22Rv1 (cell line): ENCODE results near the gene NFIX.

Experiments used
- ZFX ChIP-seq: fragments of 450-650 bp; IDR thresholded peaks from 2 replicates; pipeline ENCODE4 v1.6.1; 2017; ENCODE audit warnings: antibody characterized with exemption, borderline replicate concordance
- TF ChIP-seq, protein P1 (sequence below): fragments of 450-650 bp; IDR thresholded peaks from 2 replicates; pipeline ENCODE4 v1.5.1; 2017; ENCODE audit warnings: mild to moderate bottlenecking

DNA sequence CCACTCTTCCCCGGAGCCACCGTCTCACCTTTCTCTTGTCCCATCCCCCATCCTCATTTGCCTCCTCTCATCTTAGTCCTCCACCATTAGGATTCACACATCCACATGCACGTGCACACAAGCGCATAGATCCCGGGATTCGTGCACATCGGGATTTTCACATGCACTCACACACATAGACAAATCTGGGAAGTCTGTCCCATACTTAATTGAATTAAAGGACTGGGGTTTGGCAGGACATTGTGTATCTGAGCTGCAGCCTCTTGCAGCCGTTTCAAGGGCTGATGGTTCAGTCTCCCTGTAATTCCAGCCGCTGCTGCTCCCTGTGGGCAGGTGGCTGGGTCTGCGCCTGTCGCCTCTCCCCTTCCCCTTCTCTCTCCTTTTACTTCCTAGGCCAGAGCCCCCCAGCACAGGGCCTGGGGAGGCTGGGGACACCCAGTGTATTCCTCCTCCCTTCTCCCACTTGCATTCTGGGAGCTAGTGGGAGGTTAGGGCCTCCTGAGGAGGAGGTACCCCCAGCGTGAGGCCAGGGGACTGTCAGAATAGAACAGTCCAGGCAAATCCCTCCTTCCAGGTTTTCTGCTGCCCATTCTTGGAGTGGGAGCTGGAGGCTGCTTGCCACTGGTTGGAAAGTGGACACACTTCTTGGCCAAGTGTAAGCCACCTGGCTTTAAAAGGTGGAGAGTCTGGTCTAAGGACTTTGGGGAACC is 63.8 kb downstream of the NFIX start:
- TF ChIP-seq, protein P1, sequence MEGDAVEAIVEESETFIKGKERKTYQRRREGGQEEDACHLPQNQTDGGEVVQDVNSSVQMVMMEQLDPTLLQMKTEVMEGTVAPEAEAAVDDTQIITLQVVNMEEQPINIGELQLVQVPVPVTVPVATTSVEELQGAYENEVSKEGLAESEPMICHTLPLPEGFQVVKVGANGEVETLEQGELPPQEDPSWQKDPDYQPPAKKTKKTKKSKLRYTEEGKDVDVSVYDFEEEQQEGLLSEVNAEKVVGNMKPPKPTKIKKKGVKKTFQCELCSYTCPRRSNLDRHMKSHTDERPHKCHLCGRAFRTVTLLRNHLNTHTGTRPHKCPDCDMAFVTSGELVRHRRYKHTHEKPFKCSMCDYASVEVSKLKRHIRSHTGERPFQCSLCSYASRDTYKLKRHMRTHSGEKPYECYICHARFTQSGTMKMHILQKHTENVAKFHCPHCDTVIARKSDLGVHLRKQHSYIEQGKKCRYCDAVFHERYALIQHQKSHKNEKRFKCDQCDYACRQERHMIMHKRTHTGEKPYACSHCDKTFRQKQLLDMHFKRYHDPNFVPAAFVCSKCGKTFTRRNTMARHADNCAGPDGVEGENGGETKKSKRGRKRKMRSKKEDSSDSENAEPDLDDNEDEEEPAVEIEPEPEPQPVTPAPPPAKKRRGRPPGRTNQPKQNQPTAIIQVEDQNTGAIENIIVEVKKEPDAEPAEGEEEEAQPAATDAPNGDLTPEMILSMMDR = no peak
- TF ChIP-seq ZFX = no peak
